NCI-H1417 treated with DMSO at 0.1 percent for 48 hours (cell line): ENCODE measurements around the gene IFI27L2.

ENCODE experiments used
- DNase-seq: peaks from one replicate; lab custom pipeline; 2025; lab: John Stamatoyannopoulos, UW

IFI27L2 gene

GRCh38 chr14:94152676-94153075 is 23.3 kb upstream of the IFI27L2 start:
- DNase-seq, result no peak

- DNase-seq, result peak; percentile 48
Observed at GRCh38 chr14:94145902-94146527, 16.6 kb upstream of the IFI27L2 start.

GRCh38 chr14:94144765-94145164 is 15.4 kb upstream of the IFI27L2 start:
- DNase-seq, result no peak

DNA sequence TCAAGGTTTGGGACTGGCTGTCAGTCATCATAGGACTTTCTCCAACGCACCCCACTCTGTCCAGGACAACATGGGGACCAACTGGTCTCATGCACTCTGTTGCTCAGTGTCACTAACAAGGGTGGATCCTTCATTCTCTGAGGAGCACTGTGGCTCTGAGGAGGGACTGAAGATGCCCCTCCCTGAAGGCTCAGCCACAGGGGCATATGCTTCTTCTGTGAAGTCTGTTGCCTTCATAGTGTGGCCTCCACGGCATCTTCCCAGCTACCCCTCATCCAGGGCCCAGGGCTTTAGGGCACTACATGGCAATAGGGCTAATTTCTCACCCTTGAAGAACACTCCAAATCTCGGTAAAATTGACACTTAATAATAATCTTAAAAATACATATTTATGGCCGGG is 14.3 kb upstream of the IFI27L2 start:
- no peak for DNase-seq

- no peak for DNase-seq
Observed at GRCh38 chr14:94143239-94143638, 13.8 kb upstream of the IFI27L2 start.

DNA sequence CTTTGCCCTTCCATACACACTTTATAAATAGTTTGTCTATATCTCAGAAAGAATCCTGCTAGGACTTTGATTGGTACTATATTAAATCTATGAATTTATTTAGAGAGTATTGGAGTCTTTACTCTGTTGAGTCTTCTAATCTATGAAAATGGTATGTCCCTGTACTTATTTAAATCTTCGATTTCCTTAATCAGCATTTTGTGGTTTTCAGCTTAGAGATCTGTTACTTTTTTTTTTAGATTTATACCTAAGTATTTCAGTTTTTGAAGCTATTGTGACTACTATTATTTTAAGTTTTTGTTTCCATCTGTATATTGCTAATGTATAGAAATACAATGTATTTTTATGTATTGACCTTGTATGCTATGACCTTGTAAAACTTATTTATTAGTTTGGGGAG is 13.4 kb upstream of the IFI27L2 start:
- DNase-seq, result no peak

DNA sequence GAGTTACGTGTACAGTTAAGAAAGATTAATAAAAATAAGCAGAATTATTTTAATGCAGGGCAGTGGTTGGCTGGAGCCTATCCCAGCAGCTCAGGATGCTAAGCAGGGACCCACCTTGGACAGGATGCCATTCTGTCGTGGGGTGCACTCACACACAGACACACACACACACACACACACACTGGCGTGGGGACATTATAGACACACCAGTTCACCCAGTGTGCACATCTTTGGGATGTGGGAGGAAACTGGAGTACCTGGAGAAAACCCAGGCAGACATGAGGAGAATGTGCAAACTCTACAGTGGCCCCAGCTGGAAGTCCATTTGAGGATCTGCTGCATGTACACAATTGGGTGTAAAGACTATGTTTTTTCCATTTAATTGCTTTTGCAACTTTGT is 12.8 kb upstream of the IFI27L2 start:
- no peak for DNase-seq

DNA sequence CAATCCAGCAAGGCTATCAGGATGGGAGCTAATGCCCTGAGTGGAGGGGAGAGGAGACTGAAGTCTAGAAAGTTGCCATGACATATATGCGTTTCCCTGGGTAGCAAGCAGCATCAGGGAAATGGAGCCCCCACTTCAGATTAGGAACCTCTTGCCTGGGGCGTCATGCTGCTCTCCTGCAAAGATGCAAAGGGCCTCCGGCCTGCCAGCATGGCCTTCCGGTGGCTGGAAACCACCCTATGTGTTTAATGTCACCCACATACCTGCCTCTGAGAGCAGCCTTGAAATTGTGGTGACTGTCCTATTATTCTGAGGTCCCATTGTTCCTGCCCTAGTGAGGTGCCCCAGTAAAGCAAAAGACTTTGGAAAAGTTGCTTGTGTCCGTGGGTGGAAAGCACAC is 10.0 kb upstream of the IFI27L2 start:
- DNase-seq, result no peak

GRCh38 chr14:94139006-94139405 is 9.6 kb upstream of the IFI27L2 start:
- no peak for DNase-seq

DNA sequence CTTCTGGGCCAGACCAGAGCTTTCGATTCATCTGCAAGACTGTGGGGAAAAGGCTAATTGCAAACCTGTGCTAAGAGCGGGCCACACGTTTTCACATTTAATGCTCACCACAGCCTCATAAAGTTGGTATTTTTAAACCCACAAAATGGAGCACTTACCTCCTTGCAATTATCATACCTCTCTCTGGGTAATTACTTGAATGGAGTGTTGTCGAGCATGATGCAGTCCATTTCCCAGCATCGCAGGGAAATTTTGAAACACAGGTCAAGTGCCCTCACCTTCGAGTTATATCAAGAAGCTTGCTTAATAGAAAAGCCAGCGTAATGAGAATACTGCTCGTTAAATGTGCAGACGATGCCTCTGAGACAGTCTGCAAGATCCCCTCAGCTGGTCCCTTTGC is 8.8 kb upstream of the IFI27L2 start:
- no peak for DNase-seq

- no peak for DNase-seq
Observed at GRCh38 chr14:94136575-94137331, 7.3 kb upstream of the IFI27L2 start.

DNA sequence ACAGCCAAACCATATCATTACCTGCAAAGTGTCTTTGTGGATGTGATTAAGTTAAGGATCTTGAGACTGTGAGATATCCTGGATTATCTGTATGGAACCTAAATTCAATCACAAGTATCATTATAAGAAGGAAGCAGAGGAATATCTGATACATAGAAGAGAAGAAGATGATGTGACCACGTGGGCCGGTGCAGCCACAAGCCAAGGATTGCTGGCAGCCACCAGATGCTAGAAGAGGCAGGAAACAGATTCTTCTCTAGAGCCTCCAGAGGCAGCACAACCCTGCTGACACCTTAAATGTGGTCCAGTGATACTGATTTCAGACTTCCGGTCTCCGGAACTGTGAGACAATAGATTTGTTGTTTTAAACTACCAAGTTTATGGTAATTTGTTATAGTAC is 6.1 kb upstream of the IFI27L2 start:
- DNase-seq, result no peak

- DNase-seq, result peak; percentile 73
Observed at GRCh38 chr14:94132285-94132887, 3.0 kb upstream of the IFI27L2 start.

- DNase-seq, result no peak
Observed at GRCh38 chr14:94129758-94130414, 482 bp upstream of the IFI27L2 start.

- no peak for DNase-seq
Observed at GRCh38 chr14:94128216-94128839, 1.1 kb downstream of the IFI27L2 start.

GRCh38 chr14:94127330-94127729 is 2.1 kb downstream of the IFI27L2 start:
- DNase-seq, result no peak

DNA sequence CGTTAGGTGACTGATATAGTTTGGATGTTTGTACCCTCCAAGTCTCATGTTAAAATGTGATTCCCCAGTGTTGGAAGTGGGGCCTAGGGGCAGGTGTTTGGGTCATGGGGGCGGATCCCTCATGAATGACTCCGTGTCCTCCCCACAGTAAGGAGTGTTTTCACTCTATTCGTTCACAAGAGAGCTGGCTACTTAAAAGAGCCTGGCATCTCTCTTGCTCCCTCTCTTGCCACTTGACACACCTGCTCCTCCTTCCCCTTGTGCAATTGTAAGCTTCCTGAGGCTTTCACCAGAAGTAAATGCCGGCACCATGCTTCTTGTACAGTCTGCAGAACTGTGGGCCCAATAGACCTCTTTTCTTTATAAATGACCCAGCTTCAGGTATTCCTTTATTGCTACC is 2.6 kb downstream of the IFI27L2 start:
- DNase-seq, result no peak

DNA sequence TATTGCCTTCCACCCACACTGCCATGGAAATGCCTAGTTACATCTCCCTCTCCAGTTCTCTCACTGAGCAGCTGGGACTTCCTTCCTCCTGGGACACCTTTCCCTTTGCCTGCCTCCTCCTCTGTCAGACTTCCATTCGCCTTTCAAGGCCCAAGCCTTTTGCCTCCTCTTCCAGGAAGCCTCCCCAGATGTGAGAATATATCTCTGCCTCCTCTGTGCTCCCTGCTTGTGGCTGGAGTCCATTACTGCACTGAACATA is 3.1 kb downstream of the IFI27L2 start:
- DNase-seq, result no peak

GRCh38 chr14:94125659-94126418 is 3.6 kb downstream of the IFI27L2 start:
- DNase-seq, result no peak

DNA sequence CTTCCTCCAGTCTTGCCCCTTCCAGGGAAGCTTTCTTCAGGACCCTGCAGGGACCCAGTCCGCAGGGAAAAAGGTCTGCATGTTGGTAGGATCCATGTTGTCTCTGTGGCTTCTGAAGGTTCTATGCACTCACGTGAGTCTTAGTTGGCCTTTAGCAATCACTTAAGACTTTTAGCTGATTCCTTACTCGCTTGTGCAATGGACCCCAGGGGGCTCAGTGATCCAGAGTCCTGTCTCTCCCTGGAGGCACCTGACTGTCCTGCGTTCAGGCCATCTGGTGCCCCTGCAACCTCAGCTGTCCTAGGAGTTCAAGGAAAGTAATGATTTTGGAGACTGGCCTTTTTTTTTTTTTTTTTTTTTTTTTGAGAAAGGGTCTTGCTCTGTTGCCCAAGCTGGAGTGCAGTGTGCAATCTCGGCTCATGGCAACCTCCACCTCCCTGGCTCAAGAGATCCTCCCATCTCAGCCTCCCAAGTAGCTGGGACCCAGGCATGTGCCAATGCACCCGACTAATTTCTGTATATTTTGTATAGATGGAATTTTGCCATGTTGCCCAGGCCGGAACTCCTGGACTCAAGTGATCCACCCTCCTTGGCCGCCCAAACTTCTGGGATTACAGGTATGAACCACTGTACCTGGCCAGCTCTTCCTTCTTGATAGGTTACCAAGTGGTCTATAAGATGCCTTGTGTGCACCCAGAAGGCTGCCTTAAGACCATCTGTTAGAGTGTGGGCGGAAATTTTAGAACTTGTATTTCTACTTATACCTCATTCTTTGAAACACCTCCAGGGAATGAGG is 4.6 kb downstream of the IFI27L2 start:
- no peak for DNase-seq

DNA sequence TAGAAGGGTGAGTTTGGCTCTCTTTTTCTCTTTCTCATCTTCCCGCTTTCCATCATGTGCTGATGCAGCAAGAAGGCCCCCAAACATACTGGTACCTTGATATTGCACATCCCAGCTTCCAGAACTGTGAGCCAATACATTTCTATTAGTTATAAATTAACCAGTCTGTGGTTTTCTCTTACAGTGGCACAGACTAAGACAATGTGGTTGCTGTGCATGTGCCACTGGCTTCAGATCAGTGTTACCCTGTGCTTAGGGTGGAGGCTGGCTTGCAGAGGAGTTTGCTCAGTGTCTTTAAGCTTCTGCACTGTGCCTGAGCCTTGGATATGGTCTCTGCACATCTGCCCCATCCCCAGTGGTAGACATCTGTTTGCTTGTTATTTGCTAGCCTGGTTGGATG is 5.5 kb downstream of the IFI27L2 start:
- DNase-seq, result no peak
